ENCODE data around the gene ZXDA. TPM values are rescaled to one million over a fixed set of nuclear protein-coding genes. Genes with fewer than 3 reads are reported as not detected.
"Not testable (repeated sequence)": the region's sequence is repeated elsewhere in the genome, so short reads cannot be mapped to it uniquely, and the experiment has no call there.

ZXDA gene
- total RNA-seq, 4 donors from 2014 or later = 8.1 to 9.1 (median 8.9) TPM

DNA sequence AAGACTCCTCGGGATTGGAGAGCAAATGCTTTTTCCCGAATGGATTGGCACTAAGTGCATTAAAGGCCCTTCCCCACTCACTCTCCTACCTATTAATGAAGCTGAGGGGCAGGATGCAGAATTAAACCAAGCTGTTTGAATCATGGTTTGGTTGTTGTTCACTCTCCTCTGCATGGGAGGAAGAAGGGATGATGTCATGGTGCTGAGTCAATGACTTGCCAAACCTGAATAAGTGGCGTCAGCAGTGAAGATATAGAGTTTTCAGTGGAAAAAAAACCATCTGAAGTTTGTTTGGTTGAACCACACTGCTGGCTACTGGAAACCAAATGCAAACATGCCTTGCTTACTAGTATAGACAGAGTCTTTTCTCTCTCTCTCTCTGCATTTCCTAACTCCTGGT, 19.8 kb upstream of the ZXDA start:
- WGBS = 47% methylated on average over 3 of the region's 3 CpGs
- intact Hi-C loops (cut with DNase I) = no loop called here
- no peak for DNase-seq (ENCODE audit: extremely low spot score)
- TF ChIP-seq, protein P1, sequence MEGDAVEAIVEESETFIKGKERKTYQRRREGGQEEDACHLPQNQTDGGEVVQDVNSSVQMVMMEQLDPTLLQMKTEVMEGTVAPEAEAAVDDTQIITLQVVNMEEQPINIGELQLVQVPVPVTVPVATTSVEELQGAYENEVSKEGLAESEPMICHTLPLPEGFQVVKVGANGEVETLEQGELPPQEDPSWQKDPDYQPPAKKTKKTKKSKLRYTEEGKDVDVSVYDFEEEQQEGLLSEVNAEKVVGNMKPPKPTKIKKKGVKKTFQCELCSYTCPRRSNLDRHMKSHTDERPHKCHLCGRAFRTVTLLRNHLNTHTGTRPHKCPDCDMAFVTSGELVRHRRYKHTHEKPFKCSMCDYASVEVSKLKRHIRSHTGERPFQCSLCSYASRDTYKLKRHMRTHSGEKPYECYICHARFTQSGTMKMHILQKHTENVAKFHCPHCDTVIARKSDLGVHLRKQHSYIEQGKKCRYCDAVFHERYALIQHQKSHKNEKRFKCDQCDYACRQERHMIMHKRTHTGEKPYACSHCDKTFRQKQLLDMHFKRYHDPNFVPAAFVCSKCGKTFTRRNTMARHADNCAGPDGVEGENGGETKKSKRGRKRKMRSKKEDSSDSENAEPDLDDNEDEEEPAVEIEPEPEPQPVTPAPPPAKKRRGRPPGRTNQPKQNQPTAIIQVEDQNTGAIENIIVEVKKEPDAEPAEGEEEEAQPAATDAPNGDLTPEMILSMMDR (IDR thresholded peaks at IDR 0.05) = no peak
- TF ChIP-seq POLR2AphosphoS5 (IDR thresholded peaks at IDR 0.05) = no peak
- no peak for TF ChIP-seq EP300 (IDR thresholded peaks at IDR 0.05)
- TF ChIP-seq POLR2A (IDR thresholded peaks at IDR 0.05; ENCODE audit: low read depth) = no peak
- no peak overlapping the region for H3K4me3 ChIP-seq
- H3K36me3 ChIP-seq = no peaks in the 10 kb centered on the region
- H3K27me3 ChIP-seq = no peaks in the 10 kb centered on the region
- no peaks in the 10 kb centered on the region for H3K4me1 ChIP-seq
- no peaks in the 10 kb centered on the region for H3K9me3 ChIP-seq
- no peak overlapping the region for H3K27ac ChIP-seq (replicated peaks in 1 of 4)

DNA sequence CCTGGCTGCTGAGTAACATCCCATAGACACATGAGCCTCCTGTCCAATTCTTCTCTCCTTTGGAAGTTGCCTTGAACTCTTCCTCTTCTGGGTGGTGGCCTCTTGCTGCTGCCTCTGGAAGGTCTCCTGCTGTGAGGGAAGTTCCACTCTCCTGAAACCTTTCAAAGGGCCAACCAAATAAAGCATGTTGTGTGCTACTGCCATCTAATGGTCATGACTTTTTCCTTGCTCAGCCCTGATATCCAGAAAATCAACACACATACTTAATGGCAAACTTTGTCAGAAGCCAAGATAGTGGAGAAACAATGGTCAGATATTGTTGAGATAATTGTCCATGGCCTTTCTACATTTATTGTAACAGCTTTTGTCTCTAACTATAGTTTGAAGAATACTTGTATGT, 19.1 kb upstream of the ZXDA start:
- H3K27me3 ChIP-seq = no peaks in the 10 kb centered on the region
- no peak for DNase-seq (ENCODE audit: extremely low spot score)
- no peak overlapping the region for H3K27ac ChIP-seq (replicated peaks in 1 of 4)
- no peaks in the 10 kb centered on the region for H3K9me3 ChIP-seq
- no peaks in the 10 kb centered on the region for H3K4me1 ChIP-seq
- H3K36me3 ChIP-seq = no peaks in the 10 kb centered on the region
- TF ChIP-seq, protein P1 (IDR thresholded peaks at IDR 0.05) = peak; percentile 21 to 46 (median 23)
- TF ChIP-seq POLR2A (IDR thresholded peaks at IDR 0.05; ENCODE audit: low read depth) = no peak
- intact Hi-C loops (cut with DNase I) = no loop called here
- no peak overlapping the region for H3K4me3 ChIP-seq

DNA sequence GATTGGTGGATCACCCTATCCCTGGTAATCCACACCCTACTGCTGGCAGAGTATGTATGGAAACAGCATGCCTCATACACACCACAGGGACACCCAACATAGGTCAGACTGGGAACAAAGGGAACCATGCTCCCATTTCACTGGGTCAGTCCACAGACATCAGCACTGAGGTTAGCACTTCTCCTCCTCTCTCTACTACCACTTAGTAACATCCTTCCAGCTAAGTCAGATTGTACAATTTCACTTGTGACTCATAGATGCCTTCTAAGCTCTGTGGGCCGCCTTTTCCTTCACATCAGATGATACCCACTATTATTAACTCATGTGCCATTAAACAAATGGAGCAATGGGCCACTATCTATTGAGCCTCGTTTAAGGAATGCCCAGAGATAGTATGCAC, 15.5 kb upstream of the ZXDA start:
- H3K4me3 ChIP-seq = no peak overlapping the region
- no peak overlapping the region for H3K27ac ChIP-seq (replicated peaks in 1 of 4)
- H3K27me3 ChIP-seq = no peaks in the 10 kb centered on the region
- TF ChIP-seq POLR2A (IDR thresholded peaks at IDR 0.05; ENCODE audit: low read depth) = no peak
- TF ChIP-seq, protein P1 (IDR thresholded peaks at IDR 0.05) = no peak
- TF ChIP-seq EP300 (IDR thresholded peaks at IDR 0.05) = no peak
- no peak for TF ChIP-seq POLR2AphosphoS5 (IDR thresholded peaks at IDR 0.05)
- no peaks in the 10 kb centered on the region for H3K36me3 ChIP-seq
- H3K4me1 ChIP-seq = no peaks in the 10 kb centered on the region
- no peak for DNase-seq (ENCODE audit: extremely low spot score)
- intact Hi-C loops (cut with DNase I) = no loop called here
- WGBS = 42% methylated on average over 2 of the region's 2 CpGs
- H3K9me3 ChIP-seq = no peaks in the 10 kb centered on the region

DNA sequence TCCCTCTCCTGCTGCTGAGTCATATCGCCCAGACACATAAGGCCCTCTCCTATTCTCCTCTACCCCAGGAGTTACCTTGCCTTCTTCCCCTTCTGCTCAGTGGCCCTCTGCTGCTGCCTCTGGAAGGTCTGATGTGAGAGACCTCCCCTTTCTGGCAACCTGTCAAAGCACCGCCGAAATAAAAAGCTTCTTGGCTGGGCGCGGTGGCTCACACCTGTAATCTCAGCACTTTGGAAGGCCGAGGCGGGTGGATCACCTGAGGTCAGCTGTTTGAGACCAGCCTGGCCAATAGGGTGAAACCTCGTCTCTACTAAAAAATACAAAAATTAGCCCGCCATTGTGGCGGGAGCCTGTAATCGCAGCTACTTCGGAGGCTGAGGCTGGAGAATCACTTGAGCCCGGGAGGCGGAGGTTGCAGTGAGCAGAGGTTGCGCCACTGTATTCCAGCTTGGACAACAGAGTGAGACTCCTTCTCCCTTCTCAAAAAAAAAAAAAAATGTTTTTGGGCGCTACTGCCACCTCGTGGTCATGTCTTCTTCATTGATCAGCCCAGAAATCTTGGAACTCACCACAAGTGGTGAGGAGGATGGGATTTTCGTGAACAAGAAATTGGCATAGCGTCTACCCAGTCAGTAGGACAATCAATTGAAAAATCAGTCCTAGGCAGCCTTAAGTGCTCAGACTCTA, 8.6 kb upstream of the ZXDA start:
- no peak for DNase-seq (ENCODE audit: extremely low spot score)
- TF ChIP-seq EP300 (IDR thresholded peaks at IDR 0.05) = no peak
- no peak for TF ChIP-seq POLR2A (IDR thresholded peaks at IDR 0.05; ENCODE audit: low read depth)
- TF ChIP-seq, protein P1 (IDR thresholded peaks at IDR 0.05) = peak; percentile 46 to 51 (median 49)
- TF ChIP-seq POLR2AphosphoS5 (IDR thresholded peaks at IDR 0.05) = no peak
- Histone ChIP-seq H3K4me1 (peaks cover 0 to 5% (median 2%) of the 10 kb centered on the region in 4 donors), H3K4me3 (peak overlapping the region in 1 of 4 donors; percentile 18), H3K36me3 (no peaks in the 10 kb centered on the region), H3K27me3 (no peaks in the 10 kb centered on the region), H3K27ac (replicated peaks in 1 of 4) (no peak overlapping the region), H3K9me3 (no peaks in the 10 kb centered on the region)
- WGBS = 43% methylated on average over 18 of the region's 19 CpGs
- intact Hi-C loops (cut with DNase I) = loop anchor here (2.0 to 10.0 kb wide), 2 partner anchors 96 to 324 kb away; partner anchors contain the start of gene ZXDB

DNA sequence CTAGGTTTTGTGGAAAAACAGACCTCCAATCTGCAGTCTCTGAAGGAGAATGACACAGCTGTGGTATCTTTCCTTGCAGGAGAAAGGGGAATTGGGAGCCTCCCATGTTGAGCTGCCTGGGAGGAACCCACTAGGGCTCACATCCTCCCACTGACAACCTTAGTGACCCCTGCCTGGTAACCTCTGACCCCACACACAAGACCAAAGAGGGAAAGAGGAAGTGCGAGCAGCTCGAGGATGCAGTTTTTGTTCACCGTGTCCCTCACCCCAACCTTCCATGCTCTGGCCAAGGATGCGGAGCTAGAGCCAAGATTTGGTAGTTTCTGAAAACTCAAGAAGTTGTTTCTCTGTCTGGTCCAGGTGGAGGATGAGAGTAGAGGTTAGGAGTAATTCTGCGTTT, 5.4 kb upstream of the ZXDA start:
- no peak overlapping the region for H3K4me3 ChIP-seq
- intact Hi-C loops (cut with DNase I) = loop anchor here (10.0 kb wide), 1 partner anchor 321 kb away; the partner anchor contains the start of gene ZXDB
- H3K4me1 ChIP-seq = peaks cover 3 to 12% (median 8%) of the 10 kb centered on the region in 4 donors
- no peaks in the 10 kb centered on the region for H3K27me3 ChIP-seq
- TF ChIP-seq POLR2A (IDR thresholded peaks at IDR 0.05; ENCODE audit: low read depth) (no peak), EP300 (IDR thresholded peaks at IDR 0.05) (no peak), POLR2AphosphoS5 (IDR thresholded peaks at IDR 0.05) (no peak)
- TF ChIP-seq, protein P1 (IDR thresholded peaks at IDR 0.05) = no peak
- H3K9me3 ChIP-seq = no peaks in the 10 kb centered on the region
- no peak overlapping the region for H3K27ac ChIP-seq (replicated peaks in 1 of 4)
- no peaks in the 10 kb centered on the region for H3K36me3 ChIP-seq
- WGBS = 61% methylated on average over 3 of the region's 5 CpGs
- no peak for DNase-seq (ENCODE audit: extremely low spot score)

DNA sequence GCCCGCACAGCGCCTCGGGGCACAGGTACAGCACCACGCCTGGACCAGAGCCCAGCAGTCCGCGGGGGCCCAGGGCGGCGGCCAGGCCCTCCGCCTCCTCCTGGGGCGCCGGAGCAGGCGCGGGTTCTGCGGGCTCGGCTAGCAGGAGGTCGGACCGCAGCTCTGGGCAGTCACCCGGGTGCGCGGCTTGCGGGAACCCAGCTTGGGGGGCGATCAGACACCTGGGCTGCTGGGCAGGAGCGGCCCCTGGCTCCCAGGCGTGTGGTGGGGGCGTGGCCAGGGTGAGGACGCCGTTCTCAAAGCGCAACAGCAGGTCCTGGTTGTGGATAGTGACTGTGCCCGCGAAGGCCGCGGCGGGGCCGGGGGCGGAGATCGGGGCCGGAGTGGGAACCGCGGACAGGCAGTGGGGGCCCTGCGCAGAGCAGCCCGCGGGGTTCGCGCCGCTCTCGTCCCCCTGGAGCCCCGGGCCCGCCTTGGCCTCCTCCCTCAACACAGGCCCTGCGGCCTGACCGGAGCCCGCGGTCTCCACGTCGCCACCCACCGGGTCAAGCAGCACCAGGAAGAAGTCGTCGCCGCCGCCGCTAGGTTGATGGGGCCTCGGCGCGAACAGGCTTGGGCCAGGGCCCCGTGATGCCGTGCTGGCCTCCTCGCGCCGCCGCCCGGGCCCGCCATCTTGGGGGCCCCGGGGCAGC, 517 bp downstream of the ZXDA start:
- not testable (repeated sequence) for DNase-seq (ENCODE audit: extremely low spot score); H3K36me3 ChIP-seq; H3K27me3 ChIP-seq; H3K9me3 ChIP-seq
- peak overlapping the region; percentile 87 to 90 (median 89) for H3K27ac ChIP-seq (replicated peaks in 1 of 4)
- H3K4me3 ChIP-seq = peak overlapping the region; percentile 55 to 67 (median 58)
- H3K4me1 ChIP-seq = peaks cover 19 to 42% (median 28%) of the 10 kb centered on the region in 4 donors
- WGBS = 51% methylated on average over 13 of the region's 72 CpGs
- intact Hi-C loops (cut with DNase I) = loop anchor here (10.0 kb wide), 1 partner anchor 315 kb away; the partner anchor contains the start of gene ZXDB
